MCF 10A (cell line): ENCODE data around the gene HPS3. TPM values are rescaled to one million over a fixed set of nuclear protein-coding genes. Genes with fewer than 3 reads are reported as not detected.

Experiments used
- BruUV-seq: library from RNA; stranded (reverse); fragments of 400-500 nt; replicated peaks from 2 replicates; lab custom pipeline; 2021; lab: Mats Ljungman, UMichigan
- CTCF ChIA-PET: fragments of 300-600 bp; sonication (Branson Sonifier 250); formaldehyde crosslinking; extraction: SDS; loops from one replicate; lab custom pipeline; 2021; ENCODE audit warnings: antibody characterized with exemption, inconsistent platforms; lab: Yijun Ruan, JAX
- POLR2A ChIA-PET: fragments of 300-600, 350-650 bp; sonication (Branson Sonifier 250); formaldehyde crosslinking; extraction: SDS; loops from one replicate; lab custom pipeline; 2020; ENCODE audit warnings: antibody characterized with exemption, inconsistent platforms; lab: Yijun Ruan, JAX
- DNase-seq: peaks from one replicate; pipeline ENCODE4 v3.0.0-alpha.2; 2018; ENCODE audit not compliant: unreplicated experiment
- H3K27ac Mint-ChIP-seq: one replicate; pipeline ENCODE4 v1.8.0; 2022; ENCODE audit warnings: mild to moderate bottlenecking, low read depth, mixed read lengths; ENCODE audit not compliant: unreplicated experiment
- H3K27me3 Mint-ChIP-seq: one replicate; pipeline ENCODE4 v1.8.0; 2022; ENCODE audit warnings: mixed read lengths; ENCODE audit not compliant: insufficient read depth, unreplicated experiment
- H3K36me3 Mint-ChIP-seq: one replicate; pipeline ENCODE4 v1.8.0; 2022; ENCODE audit warnings: mild to moderate bottlenecking, moderate library complexity, mixed read lengths; ENCODE audit not compliant: insufficient read depth, unreplicated experiment
- H3K4me1 Mint-ChIP-seq: one replicate; pipeline ENCODE4 v1.8.0; 2022; ENCODE audit warnings: mixed read lengths; ENCODE audit not compliant: insufficient read depth, unreplicated experiment
- H3K4me3 Mint-ChIP-seq: one replicate; pipeline ENCODE4 v1.8.0; 2022; ENCODE audit warnings: mild to moderate bottlenecking, moderate library complexity, mixed read lengths; ENCODE audit not compliant: unreplicated experiment
- H3K9me3 Mint-ChIP-seq: one replicate; pipeline ENCODE4 v1.8.0; 2022; ENCODE audit warnings: mixed read lengths; ENCODE audit not compliant: unreplicated experiment
- intact Hi-C: fragments of 100-400 bp; cut with micrococcal nuclease; formaldehyde crosslinking; loops from 2 replicates; pipeline ENCODE4 v1.14.1; 2022
- total RNA-seq: library from RNA; stranded (reverse); gene quantifications from 2 replicates; pipeline ENCODE4 v1.2.3, GENCODE V29; 2022
- TF ChIP-seq, protein P1 (sequence below): fragments of 200-600 bp; IDR thresholded peaks from one replicate; pipeline ENCODE4 v1.8.0; 2022; ENCODE audit warnings: antibody characterized with exemption, mild to moderate bottlenecking; ENCODE audit not compliant: unreplicated experiment

Gene HPS3
- total RNA-seq, 1 experiment from 2014 or later: 7.7 TPM

DNA sequence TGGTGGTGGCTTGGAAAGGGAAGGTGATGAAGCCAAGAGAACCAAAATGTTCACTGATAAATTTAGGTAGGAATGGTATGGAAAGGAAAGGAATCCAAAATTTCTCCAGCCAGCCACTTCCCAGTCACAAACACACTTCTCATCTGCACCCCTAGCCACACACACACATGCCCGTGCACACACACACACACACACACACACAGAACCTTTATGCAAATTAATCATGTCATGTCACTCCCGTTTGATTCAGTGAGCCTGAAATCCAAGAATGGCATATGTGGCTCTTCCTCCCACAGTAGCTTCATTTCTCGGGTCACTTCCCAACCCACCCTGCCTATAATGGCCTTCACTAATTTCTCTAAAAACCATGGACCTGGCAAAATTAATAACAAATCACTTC, 40.0 kb upstream of the HPS3 start:
- H3K4me1 Mint-ChIP-seq: no peaks in the 10 kb centered on the region
- H3K9me3 Mint-ChIP-seq: no peaks in the 10 kb centered on the region
- no peaks in the 10 kb centered on the region for H3K27me3 Mint-ChIP-seq
- intact Hi-C loops: no loop called here
- TF ChIP-seq, protein P1, sequence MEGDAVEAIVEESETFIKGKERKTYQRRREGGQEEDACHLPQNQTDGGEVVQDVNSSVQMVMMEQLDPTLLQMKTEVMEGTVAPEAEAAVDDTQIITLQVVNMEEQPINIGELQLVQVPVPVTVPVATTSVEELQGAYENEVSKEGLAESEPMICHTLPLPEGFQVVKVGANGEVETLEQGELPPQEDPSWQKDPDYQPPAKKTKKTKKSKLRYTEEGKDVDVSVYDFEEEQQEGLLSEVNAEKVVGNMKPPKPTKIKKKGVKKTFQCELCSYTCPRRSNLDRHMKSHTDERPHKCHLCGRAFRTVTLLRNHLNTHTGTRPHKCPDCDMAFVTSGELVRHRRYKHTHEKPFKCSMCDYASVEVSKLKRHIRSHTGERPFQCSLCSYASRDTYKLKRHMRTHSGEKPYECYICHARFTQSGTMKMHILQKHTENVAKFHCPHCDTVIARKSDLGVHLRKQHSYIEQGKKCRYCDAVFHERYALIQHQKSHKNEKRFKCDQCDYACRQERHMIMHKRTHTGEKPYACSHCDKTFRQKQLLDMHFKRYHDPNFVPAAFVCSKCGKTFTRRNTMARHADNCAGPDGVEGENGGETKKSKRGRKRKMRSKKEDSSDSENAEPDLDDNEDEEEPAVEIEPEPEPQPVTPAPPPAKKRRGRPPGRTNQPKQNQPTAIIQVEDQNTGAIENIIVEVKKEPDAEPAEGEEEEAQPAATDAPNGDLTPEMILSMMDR: no peak
- CTCF ChIA-PET: interaction anchor here (2.4 kb wide), 1 partner anchor 11 kb away, joined by 6 read pairs; no protein-coding TSS in a partner anchor
- H3K27ac Mint-ChIP-seq: no peak overlapping the region
- no peak overlapping the region for H3K4me3 Mint-ChIP-seq
- peaks cover 5% of the 10 kb centered on the region for H3K36me3 Mint-ChIP-seq
- POLR2A ChIA-PET: no interaction called here
- BruUV-seq: no TSS peak
- no peak for DNase-seq

DNA sequence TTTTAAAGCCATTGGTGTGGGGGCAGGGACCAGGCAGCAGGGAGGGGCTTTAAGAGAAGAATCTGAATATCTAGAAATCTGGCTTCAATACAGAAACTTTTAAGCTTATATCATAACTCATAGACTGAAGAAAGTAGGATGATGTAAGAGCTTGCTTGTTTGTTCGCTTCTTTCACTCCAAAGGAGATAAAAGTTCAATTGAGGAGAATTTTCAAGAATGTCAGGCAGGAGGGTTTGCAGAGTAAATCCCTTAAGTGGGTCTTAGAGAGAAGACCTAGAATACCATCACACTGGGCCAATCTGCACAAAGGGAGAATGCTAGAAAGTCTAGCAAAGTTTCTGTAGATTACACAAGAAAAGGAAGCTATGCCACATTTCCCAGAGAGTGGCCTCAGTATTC, 39.0 kb upstream of the HPS3 start:
- CTCF ChIA-PET: interaction anchor here (0.8 to 2.4 kb wide), 3 partner anchors 10 to 101 kb away, joined by 3 to 6 read pairs (median 4); no protein-coding TSS in a partner anchor
- no peak overlapping the region for H3K27ac Mint-ChIP-seq
- no TSS peak for BruUV-seq
- POLR2A ChIA-PET: no interaction called here
- H3K36me3 Mint-ChIP-seq: peaks cover 5% of the 10 kb centered on the region
- intact Hi-C loops: no loop called here
- H3K27me3 Mint-ChIP-seq: no peaks in the 10 kb centered on the region
- H3K4me3 Mint-ChIP-seq: no peak overlapping the region
- TF ChIP-seq, protein P1: no peak
- H3K9me3 Mint-ChIP-seq: no peaks in the 10 kb centered on the region
- no peak for DNase-seq
- no peaks in the 10 kb centered on the region for H3K4me1 Mint-ChIP-seq

DNA sequence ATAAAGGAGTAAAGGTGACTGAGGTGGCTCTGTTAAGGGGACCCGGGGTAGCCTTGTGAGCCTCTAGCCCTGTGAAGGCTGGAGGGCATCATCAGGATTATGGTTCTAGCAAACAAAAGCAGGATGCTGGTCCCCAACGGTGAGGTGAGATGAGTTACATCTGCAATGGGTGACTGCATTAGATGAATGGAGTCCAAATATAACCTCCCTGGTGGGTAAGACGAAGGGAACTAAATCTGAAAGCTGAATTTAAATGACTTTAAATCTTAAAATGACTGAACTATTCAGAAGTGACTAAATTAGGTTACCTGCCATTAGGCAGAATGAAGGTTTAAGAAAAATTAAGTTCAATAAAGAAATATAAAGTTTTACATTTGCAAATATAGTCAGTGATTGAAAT, 38.5 kb upstream of the HPS3 start:
- ChIA-PET CTCF (interaction anchor here (0.8 to 2.4 kb wide), 4 partner anchors 10 to 101 kb away, joined by 3 to 6 read pairs (median 4); no protein-coding TSS in a partner anchor), POLR2A (interaction anchor here (0.6 kb wide), 1 partner anchor 39 kb away, joined by 3 read pairs; no protein-coding TSS in a partner anchor)
- Mint-ChIP-seq H3K4me3 (no peak overlapping the region), H3K27me3 (no peaks in the 10 kb centered on the region), H3K36me3 (peaks cover 5% of the 10 kb centered on the region), H3K27ac (no peak overlapping the region), H3K4me1 (no peaks in the 10 kb centered on the region), H3K9me3 (no peaks in the 10 kb centered on the region)
- TF ChIP-seq, protein P1: no peak
- BruUV-seq: no TSS peak
- intact Hi-C loops: no loop called here
- no peak for DNase-seq

DNA sequence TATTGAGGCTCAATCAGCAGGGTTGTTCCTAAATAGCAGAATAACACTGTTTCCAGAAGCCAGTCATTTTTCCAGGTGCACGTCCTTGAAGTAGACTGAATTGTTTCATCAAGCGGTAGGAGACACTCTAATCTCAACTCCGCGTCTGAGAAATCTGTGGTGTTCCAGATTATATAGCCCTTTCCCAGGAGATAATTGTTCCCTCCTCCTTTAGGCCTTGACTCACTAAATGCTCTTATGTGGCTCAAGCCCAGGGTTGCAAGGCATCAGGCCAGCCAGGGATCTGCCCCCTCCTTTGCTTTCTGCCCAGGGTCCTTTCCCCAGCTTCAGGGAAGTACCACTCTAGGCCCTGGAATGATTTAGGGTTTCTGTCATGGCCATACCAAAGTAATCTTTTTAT, 37.5 kb upstream of the HPS3 start:
- CTCF ChIA-PET: interaction anchor here (0.6 to 1.4 kb wide), 3 partner anchors 28 to 181 kb away, joined by 3 to 5 read pairs (median 4); no protein-coding TSS in a partner anchor
- no peaks in the 10 kb centered on the region for H3K9me3 Mint-ChIP-seq
- POLR2A ChIA-PET: no interaction called here
- BruUV-seq: no TSS peak
- H3K27ac Mint-ChIP-seq: no peak overlapping the region
- H3K27me3 Mint-ChIP-seq: no peaks in the 10 kb centered on the region
- H3K36me3 Mint-ChIP-seq: peaks cover 5% of the 10 kb centered on the region
- no peak for DNase-seq
- intact Hi-C loops: no loop called here
- no peak overlapping the region for H3K4me3 Mint-ChIP-seq
- H3K4me1 Mint-ChIP-seq: no peaks in the 10 kb centered on the region
- TF ChIP-seq, protein P1: no peak
